Measurements from ENCODE around the gene SH3RF3.

DNA sequence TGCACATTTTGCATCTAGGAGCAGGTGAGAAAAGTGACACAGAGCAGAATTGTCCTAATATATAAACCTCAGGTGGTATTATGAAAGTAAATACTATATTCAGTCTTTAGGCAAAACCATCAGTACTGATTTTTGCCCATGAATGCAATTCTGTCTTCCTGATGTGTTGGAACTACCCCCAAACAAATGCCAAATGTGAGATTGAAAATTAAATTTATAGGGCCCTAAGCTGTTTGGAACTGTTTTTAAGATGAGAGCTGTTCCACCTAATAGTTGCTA is 115.2 kb downstream of the SH3RF3 start:
- TF ChIP-seq, protein P1, sequence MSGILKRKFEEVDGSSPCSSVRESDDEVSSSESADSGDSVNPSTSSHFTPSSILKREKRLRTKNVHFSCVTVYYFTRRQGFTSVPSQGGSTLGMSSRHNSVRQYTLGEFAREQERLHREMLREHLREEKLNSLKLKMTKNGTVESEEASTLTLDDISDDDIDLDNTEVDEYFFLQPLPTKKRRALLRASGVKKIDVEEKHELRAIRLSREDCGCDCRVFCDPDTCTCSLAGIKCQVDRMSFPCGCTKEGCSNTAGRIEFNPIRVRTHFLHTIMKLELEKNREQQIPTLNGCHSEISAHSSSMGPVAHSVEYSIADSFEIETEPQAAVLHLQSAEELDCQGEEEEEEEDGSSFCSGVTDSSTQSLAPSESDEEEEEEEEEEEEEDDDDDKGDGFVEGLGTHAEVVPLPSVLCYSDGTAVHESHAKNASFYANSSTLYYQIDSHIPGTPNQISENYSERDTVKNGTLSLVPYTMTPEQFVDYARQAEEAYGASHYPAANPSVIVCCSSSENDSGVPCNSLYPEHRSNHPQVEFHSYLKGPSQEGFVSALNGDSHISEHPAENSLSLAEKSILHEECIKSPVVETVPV (CRISPR knock-in tag; IDR thresholded peaks at IDR 0.05), result no peak
- TF ChIP-seq ZNF565 (CRISPR knock-in tag; conservative IDR thresholded peaks at IDR 0.05; ENCODE audit: low read depth), result no peak
- no peak for TF ChIP-seq ZNF8 (CRISPR knock-in tag; IDR thresholded peaks at IDR 0.05)
- no peak for TF ChIP-seq ZFP30 (CRISPR knock-in tag; IDR thresholded peaks at IDR 0.05)
- TF ChIP-seq RARB (CRISPR knock-in tag; IDR thresholded peaks at IDR 0.05), result no peak
- TF ChIP-seq CSDC2 (CRISPR knock-in tag; IDR thresholded peaks at IDR 0.05), result no peak
- TF ChIP-seq PATZ1 (CRISPR knock-in tag; IDR thresholded peaks at IDR 0.05; ENCODE audit: borderline replicate concordance), result no peak
- TF ChIP-seq ESRRG (CRISPR knock-in tag; IDR thresholded peaks at IDR 0.05), result no peak
- TF ChIP-seq SNAI2 (CRISPR knock-in tag; IDR thresholded peaks at IDR 0.05), result no peak
- TF ChIP-seq ISL1 (CRISPR knock-in tag; IDR thresholded peaks at IDR 0.05), result no peak
- no peak for TF ChIP-seq ARNTL (CRISPR knock-in tag; IDR thresholded peaks at IDR 0.05; ENCODE audit: borderline replicate concordance, low read depth)
- TF ChIP-seq GLIS3 (CRISPR knock-in tag; IDR thresholded peaks at IDR 0.05), result no peak

All from SK-N-SH treated with all-trans-retinoic acid at 6 μM for 48 hours (cell line).